Left hindlimb (tissue), 1 donor: ENCODE data around the gene CYP19A1.

Experiments
- DNase-seq: peaks from one replicate; pipeline ENCODE4 v3.0.0-alpha.2; 2018

Gene CYP19A1

GRCh38 chr15:51356983-51357382, 18.6 kb upstream of the CYP19A1 start:
- no peak for DNase-seq

GRCh38 chr15:51356147-51356546, 17.8 kb upstream of the CYP19A1 start:
- DNase-seq, result no peak

GRCh38 chr15:51355096-51355495, 16.7 kb upstream of the CYP19A1 start:
- DNase-seq, result no peak

- DNase-seq, result no peak
Measured at GRCh38 chr15:51353976-51354375, 15.6 kb upstream of the CYP19A1 start.

GRCh38 chr15:51350723-51351122, 12.3 kb upstream of the CYP19A1 start:
- no peak for DNase-seq

- DNase-seq, result no peak
Measured at GRCh38 chr15:51349156-51349844, 10.9 kb upstream of the CYP19A1 start.

- DNase-seq, result no peak
Measured at GRCh38 chr15:51348688-51349087, 10.3 kb upstream of the CYP19A1 start.

GRCh38 chr15:51346136-51346535, 7.7 kb upstream of the CYP19A1 start:
- no peak for DNase-seq

GRCh38 chr15:51343466-51343865, 5.1 kb upstream of the CYP19A1 start:
- no peak for DNase-seq

- DNase-seq, result peak; percentile 51
Measured at GRCh38 chr15:51342227-51342999, 4.0 kb upstream of the CYP19A1 start.

GRCh38 chr15:51341366-51342226, 3.2 kb upstream of the CYP19A1 start, which contains the start of gene GLDN:
Gene GLDN, plus strand, starts transcription at chr15:51341655. Its CDS starts 30 bp downstream, at chr15:51341685.
- peak; percentile 51 for DNase-seq

GRCh38 chr15:51335538-51336410, 2.6 kb downstream of the CYP19A1 start:
- DNase-seq, result no peak

- no peak for DNase-seq
Measured at GRCh38 chr15:51335087-51335486, 3.3 kb downstream of the CYP19A1 start.

GRCh38 chr15:51334011-51334451, 4.4 kb downstream of the CYP19A1 start:
- DNase-seq, result no peak

- DNase-seq, result no peak
Measured at GRCh38 chr15:51333571-51333970, 4.8 kb downstream of the CYP19A1 start.

- DNase-seq, result no peak
Measured at GRCh38 chr15:51332206-51333147, 5.9 kb downstream of the CYP19A1 start.

GRCh38 chr15:51331141-51331540, 7.3 kb downstream of the CYP19A1 start:
- DNase-seq, result no peak

- no peak for DNase-seq
Measured at GRCh38 chr15:51328926-51329325, 9.5 kb downstream of the CYP19A1 start.

GRCh38 chr15:51327081-51327480, 11.3 kb downstream of the CYP19A1 start:
- DNase-seq, result no peak

- DNase-seq, result no peak
Measured at GRCh38 chr15:51325167-51325566, 13.2 kb downstream of the CYP19A1 start.

- DNase-seq, result no peak
Measured at GRCh38 chr15:51323749-51324148, 14.6 kb downstream of the CYP19A1 start.
